ENCODE data around the gene PIWIL1.

The PIWIL1 gene

GRCh38 chr12:130337488-130338303 is at the start of gene PIWIL1:
TSS of gene PIWIL1 (plus strand) at chr12:130337887. CDS start at chr12:130342592, 4,705 bp downstream.
- DNase-seq: no peak

- no peak for DNase-seq
These were observed 49.5 kb upstream of the PIWIL1 start for GRCh38 chr12:130288206-130288605.

GRCh38 chr12:130288691-130289090 is 49.0 kb upstream of the PIWIL1 start:
- DNase-seq: no peak

- no peak for DNase-seq
These were observed 47.6 kb upstream of the PIWIL1 start for GRCh38 chr12:130290114-130290513.

GRCh38 chr12:130298322-130299021 is 39.2 kb upstream of the PIWIL1 start:
- DNase-seq: no peak

- no peak for DNase-seq
These were observed 38.1 kb upstream of the PIWIL1 start for GRCh38 chr12:130299574-130299973.

GRCh38 chr12:130300090-130300489 is 37.6 kb upstream of the PIWIL1 start:
- DNase-seq: no peak

- DNase-seq: no peak
These were observed 36.8 kb upstream of the PIWIL1 start for GRCh38 chr12:130300737-130301535.

- DNase-seq: no peak
These were observed 36.1 kb upstream of the PIWIL1 start for GRCh38 chr12:130301559-130301958.

- DNase-seq: no peak
These were observed 33.9 kb upstream of the PIWIL1 start for GRCh38 chr12:130303781-130304180.

- no peak for DNase-seq
These were observed 29.8 kb upstream of the PIWIL1 start for GRCh38 chr12:130307859-130308258.

- DNase-seq: no peak
These were observed 29.3 kb upstream of the PIWIL1 start for GRCh38 chr12:130308393-130308792.

GRCh38 chr12:130316251-130316650 is 21.4 kb upstream of the PIWIL1 start:
- DNase-seq: no peak

- DNase-seq: no peak
These were observed 17.2 kb upstream of the PIWIL1 start for GRCh38 chr12:130320536-130320935.

GRCh38 chr12:130322263-130322662 is 15.4 kb upstream of the PIWIL1 start:
- DNase-seq: no peak

- DNase-seq: no peak
These were observed 7.0 kb upstream of the PIWIL1 start for GRCh38 chr12:130330685-130331084.

- DNase-seq: no peak
These were observed 6.5 kb upstream of the PIWIL1 start for GRCh38 chr12:130331146-130331545.

- no peak for DNase-seq
These were observed 4.3 kb upstream of the PIWIL1 start for GRCh38 chr12:130333341-130333740.

- no peak for DNase-seq
These were observed 3.3 kb upstream of the PIWIL1 start for GRCh38 chr12:130334399-130334798.

- no peak for DNase-seq
These were observed 2.8 kb upstream of the PIWIL1 start for GRCh38 chr12:130334937-130335336.

GRCh38 chr12:130335517-130336392 is 1.9 kb upstream of the PIWIL1 start:
- DNase-seq: peak; percentile 77

- DNase-seq: peak; percentile 20
These were observed 782 bp upstream of the PIWIL1 start for GRCh38 chr12:130336723-130337487.
